HG02973 (cell line): ENCODE data around the gene BRD3OS.

ENCODE experiments used
- ATAC-seq: cut with Tn5 transposase; IDR thresholded peaks from one replicate; pipeline ENCODE4 v1.9.1; 2021; ENCODE audit warnings: moderate library complexity; ENCODE audit not compliant: unreplicated experiment

The BRD3OS gene

GRCh38 chr9:134049772-134050588, 24.7 kb downstream of the BRD3OS start:
- no peak for ATAC-seq

DNA sequence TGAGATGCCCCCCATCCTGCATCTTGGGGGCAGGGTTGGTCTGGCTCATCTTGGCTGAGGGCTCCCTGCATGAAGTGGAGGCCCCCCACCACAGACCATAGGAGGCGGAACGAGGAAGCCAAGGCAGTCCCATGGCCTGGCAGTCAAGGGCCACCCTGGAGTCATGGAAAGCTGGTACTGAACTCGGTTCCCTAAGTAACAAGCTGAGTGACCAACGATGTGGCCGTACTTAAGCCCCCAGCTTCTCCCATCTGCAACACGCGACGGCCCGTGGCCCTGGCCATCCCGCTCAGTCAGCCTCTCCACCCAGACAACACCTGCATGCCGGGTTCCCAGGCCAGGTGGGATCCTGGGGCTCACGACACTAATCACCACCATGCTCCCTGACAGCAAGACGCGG, 25.4 kb downstream of the BRD3OS start:
- ATAC-seq = no peak

DNA sequence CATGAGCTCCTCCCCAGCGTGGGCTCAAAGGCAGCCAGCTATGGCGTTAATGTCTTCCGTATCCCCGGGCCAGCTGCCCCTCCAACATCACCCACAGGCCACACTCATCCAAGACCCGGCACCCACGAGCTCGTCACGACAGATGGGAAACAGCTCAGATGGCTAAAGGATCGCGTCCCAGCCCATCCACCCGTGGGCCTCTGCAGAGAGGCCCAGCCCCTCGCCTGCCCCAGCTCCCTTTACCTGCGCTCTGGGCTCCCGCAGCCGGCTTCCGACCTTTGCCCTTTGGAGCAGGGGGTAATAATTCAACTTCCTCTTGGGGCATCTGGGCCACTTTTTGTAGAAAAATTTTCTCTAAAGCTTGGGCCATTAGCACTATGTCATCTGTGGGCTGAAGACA, 26.0 kb downstream of the BRD3OS start:
- ATAC-seq = no peak

GRCh38 chr9:134052491-134052890, 27.2 kb downstream of the BRD3OS start:
- no peak for ATAC-seq

GRCh38 chr9:134052941-134053340, 27.7 kb downstream of the BRD3OS start:
- no peak for ATAC-seq

DNA sequence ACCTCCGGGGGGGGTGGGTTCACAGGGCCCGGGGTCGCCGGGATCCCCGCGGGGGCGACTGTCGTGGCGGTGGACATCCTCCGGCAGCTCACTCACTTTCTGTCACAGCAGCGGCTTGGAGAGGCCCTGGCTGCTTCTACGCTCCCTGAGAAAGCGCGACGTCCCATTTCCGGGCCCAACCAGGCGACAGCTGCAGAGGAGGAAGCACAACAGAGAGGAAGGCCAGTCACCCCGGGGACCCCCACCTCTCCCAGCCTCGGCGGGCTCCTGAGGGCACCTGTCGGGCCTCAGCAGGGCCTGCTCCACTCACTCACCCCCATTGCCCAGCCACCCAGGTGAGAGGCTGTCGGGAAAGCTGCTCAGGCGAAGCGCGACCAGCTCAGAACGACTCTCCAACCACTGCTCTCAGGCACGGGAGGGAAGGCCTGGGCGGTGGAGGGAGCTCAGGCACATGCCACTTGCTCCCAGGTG, 28.2 kb downstream of the BRD3OS start:
- ATAC-seq = no peak

GRCh38 chr9:134053941-134054761, 28.9 kb downstream of the BRD3OS start:
- ATAC-seq = no peak

GRCh38 chr9:134054891-134055811, 29.9 kb downstream of the BRD3OS start:
- ATAC-seq = no peak

DNA sequence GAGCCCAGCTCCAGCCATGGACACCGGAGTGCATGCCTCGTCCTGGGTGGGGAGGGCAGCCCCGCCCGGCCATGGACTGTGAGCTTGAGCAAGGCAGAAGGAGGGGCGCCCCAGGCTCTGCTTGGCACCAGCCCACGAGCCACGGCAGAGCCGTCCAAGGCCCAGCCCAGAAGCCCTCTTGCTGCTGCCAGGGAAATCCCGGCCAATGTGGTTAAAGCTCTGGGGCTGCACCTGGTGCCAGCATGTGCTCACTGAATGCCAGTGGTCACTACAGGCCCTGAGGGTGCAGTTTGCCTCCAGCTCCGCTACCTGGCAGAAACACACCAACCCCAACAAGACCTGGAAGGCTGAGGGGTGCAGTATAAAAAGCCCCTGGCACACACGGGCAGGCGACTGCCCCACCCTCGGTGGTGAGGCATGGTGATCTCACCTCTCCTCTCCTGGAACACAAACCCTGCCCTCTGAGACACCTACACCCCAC, 30.7 kb downstream of the BRD3OS start:
- no peak for ATAC-seq

DNA sequence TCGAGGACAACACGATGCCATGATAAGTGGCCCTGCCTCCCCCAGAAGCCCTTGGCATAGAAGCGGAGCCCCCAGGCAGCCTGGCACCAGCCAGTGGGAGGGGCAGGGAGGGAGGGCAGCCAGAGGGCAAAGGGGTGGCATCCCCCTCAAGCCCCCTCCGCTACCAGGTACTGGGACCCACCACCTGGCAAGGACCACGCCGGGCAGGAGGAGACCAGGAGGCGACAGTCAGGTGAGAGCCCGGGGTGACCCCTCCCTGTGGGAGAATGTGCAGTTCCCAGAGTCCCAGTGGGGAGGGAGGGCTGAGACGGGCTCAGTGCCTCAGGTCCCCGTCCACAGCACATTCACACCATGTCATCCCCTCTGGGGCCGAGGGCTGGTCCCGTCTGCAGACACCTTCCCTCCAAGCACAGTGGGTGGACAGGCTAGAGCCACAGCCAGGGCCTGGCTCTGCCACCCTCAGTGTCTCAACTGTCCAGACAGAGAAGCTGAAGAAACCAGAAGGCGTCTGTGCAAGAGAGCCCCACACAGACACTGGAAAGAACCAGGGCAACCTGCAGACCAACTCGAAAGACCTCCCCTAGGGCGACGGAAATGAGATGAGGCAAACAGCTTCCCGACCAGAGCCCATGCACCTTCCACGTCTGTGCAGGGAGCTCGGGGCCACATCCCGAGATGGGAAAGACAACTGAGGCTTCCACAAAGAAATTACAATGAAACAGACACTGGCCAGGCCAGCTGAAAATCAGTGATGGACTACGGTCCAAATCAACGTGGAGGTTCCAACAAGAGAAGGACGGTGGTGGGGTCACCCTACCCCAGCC, 31.4 kb downstream of the BRD3OS start:
- no peak for ATAC-seq

DNA sequence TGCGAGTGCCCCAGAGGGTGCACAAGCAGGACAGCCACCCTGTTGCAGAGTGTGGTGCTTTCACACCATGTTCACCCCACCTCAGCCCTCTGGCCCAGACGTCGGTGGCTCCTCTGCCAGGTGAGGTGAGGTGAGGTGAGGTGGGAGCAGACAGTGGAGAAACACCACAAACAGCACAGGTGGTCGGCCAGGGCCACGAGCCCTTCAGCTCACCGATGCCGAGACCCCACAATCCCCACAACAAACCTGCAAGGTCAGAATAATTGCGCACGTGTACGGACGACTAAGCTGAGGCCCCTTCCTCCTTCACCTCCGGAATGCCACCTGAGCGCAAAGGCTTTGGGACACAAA, 32.0 kb downstream of the BRD3OS start:
- no peak for ATAC-seq

DNA sequence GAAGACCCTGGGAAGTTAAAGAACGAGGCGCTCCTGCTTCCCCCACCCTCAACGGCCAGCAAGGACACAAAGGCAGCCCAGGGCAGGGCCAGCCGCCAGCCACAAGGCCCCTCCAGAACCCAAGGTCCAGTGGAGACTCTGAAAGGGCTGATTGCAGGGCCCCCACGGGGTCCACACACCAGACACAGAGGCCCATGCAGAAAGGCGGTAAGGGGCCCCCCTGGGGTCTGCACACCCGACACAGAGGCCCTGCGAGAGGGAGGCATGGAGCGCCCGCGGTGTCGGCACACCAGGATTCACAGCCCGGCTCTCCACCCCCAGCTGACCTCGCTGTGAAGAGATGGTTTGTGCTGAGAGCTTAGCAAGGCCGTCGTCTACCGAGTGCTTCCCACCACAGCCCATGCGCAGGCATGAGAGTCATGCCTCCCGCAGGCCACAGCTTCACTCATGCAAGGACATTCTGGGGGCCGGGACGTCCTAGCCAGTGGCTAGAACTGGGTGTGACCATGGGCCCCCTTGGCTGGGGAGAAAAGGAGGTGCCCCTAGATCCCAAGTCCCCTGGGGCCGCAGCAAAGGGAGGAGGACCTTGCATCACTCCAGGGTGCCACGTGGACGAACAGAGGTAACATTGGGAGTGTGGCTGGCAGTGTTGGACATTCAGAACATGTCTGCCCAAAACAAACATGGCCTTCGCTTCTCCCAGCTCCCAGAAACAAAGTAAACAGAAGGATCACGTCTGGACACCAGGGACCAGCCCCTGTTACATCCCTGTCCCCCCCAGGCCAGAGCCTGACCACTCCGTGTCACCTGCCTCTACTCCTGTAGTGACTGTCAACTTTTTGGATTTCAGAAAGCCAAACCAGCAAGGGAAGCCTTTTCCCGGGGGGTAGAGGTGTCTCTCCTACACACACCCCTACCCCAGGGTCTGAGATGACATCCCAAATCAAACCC, 32.7 kb downstream of the BRD3OS start:
- no peak for ATAC-seq

- no peak for ATAC-seq
Observed at GRCh38 chr9:134058716-134059115, 33.4 kb downstream of the BRD3OS start.

DNA sequence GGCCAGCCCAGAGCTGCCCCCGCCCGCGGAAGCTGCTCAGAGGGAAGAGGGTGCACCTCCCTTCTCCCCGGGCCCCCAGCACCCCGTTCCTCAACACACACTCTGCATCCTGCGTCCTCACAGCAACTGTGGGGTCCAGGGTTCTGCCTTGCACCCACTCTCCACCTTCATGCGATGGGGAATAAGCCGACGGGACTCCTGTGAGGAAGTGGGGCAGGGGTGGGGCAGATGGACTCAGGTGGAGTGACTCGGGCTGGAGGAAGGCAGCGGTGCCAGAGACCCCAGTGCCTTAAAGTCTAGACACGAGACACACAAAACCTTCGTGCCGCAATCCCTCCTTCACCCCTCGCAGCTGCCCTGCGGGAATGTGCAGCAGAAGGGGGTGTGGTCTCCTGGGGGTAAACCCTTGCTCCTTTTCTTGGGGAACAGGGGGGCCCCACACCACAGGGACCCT, 33.9 kb downstream of the BRD3OS start:
- no peak for ATAC-seq

- peak; percentile 54 for ATAC-seq
Observed at GRCh38 chr9:134059661-134060395, 34.5 kb downstream of the BRD3OS start.

DNA sequence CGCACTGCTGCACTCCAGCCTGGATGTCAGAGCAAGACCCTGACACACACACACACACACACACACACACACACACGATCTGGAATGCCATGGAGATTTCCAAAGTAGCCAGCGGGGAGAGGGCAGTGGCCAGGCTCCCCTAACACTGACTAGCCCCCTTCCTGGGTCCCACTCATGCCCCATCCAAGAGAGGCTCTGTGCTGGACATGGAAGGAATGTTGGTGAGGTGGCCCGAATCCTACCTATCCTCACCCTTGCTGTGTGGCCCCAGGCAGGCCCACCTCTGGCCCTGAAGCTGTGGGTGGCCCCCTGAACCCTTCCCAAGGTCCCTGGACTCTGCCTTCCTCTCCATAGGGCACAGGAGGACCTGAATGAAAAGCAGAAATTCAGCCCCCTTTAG, 35.3 kb downstream of the BRD3OS start:
- ATAC-seq = no peak

DNA sequence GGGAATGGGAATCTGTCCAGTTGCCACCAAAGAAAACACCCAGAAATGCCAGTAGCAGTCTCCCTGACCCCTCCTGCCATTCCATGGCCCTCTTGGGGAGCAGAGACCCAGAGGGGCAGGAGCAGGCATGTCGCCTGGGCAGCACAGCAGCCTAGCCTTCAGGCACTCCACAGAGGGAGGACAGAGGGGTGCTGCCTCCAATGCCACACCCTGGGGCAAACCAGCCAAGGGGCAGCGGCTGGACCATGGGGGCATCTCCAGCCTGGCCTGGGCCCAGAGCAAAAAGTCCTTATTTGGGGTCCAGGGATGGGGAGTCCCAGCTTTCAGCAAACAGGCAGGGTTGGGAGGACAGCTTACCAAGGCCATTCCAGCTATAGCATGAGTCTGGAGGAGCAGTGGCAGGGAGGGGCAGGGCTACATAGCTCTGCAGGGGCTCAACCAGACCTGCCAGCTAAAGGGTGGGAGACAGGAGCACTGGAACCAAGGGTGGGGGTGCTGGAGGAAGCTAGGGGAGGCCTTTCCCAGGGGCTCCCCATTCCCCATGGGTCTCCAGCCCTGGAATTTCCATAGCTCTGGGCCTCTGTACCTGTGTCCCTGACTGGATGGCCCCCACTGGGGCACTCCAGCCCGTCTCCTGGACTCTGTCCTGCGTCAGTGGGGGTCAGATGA, 35.9 kb downstream of the BRD3OS start:
- ATAC-seq = no peak
